Liver (tissue), 9 donors: Measurements from ENCODE around the gene LHPP. TPM values are rescaled to one million over a fixed set of nuclear protein-coding genes. Genes with fewer than 3 reads are reported as not detected.

Experiments used
- DNase-seq: peaks from one replicate; pipeline ENCODE4 v3.0.0-alpha.2; 2017; ENCODE audit warnings: low spot score
- H3K27ac ChIP-seq, 2 donors: one replicate each; pipeline ENCODE4 v1.7.0; 2013; ENCODE audit warnings: inconsistent platforms in 2 of 2, low read length in 2 of 2, control low read depth in 1 of 2, low read depth in 1 of 2, mild to moderate bottlenecking in 1 of 2
- H3K27me3 ChIP-seq, 4 donors: one replicate each; pipeline versions ENCODE4 v1.6.1 to v1.7.0; 2013; ENCODE audit warnings: low read length in 3 of 4, inconsistent platforms in 1 of 4, mild to moderate bottlenecking in 1 of 4, moderate library complexity in 1 of 4; ENCODE audit not compliant: control insufficient read depth in 4 of 4, insufficient read depth in 4 of 4
- H3K36me3 ChIP-seq, 4 donors: one replicate each; pipeline versions ENCODE4 v1.6.1 to v1.7.0; 2013; ENCODE audit warnings: low read length in 3 of 4, mild to moderate bottlenecking in 3 of 4, low read depth in 1 of 4, moderate library complexity in 1 of 4; ENCODE audit not compliant: control insufficient read depth in 4 of 4, insufficient read depth in 3 of 4
- H3K4me1 ChIP-seq, 4 donors: one replicate each; pipeline versions ENCODE4 v1.6.1 to v1.7.0; 2013; ENCODE audit warnings: low read length in 3 of 4, mild to moderate bottlenecking in 3 of 4, moderate library complexity in 1 of 4; ENCODE audit not compliant: control insufficient read depth in 4 of 4, insufficient read depth in 4 of 4
- H3K4me3 ChIP-seq, 3 donors: one replicate each; pipeline versions ENCODE4 v1.6.1 to v1.7.0; 2013; ENCODE audit warnings: low read length in 3 of 3, control low read depth in 1 of 3, low read depth in 1 of 3, mild to moderate bottlenecking in 1 of 3
- H3K9ac ChIP-seq, 2 donors: one replicate each; pipeline ENCODE4 v1.7.0; 2013; ENCODE audit warnings: low read length in 2 of 2, mild to moderate bottlenecking in 2 of 2, moderate library complexity in 2 of 2, control low read depth in 1 of 2, low read depth in 1 of 2
- H3K9me3 ChIP-seq, 4 donors: one replicate each; pipeline versions ENCODE4 v1.6.1 to v1.7.0; 2013; ENCODE audit warnings: low read length in 3 of 4; ENCODE audit not compliant: control insufficient read depth in 4 of 4
- EGR1 ChIP-seq, 2 donors: IDR thresholded peaks; 2 replicates each; pipeline ENCODE4 v1.6.1; 2016 to 2018; ENCODE audit warnings: antibody characterized with exemption in 2 of 2, low read depth in 2 of 2
- FOXA1 ChIP-seq: IDR thresholded peaks from 2 replicates; pipeline ENCODE4 v1.6.1; 2016; ENCODE audit warnings: antibody characterized with exemption
- FOXA2 ChIP-seq: IDR thresholded peaks from 2 replicates; pipeline ENCODE4 v1.6.1; 2016; ENCODE audit warnings: antibody characterized with exemption
- GABPA ChIP-seq, 2 donors: IDR thresholded peaks in 1 of 2; conservative IDR thresholded peaks in 1 of 2; 2 replicates each; pipeline ENCODE4 v1.6.1; 2016; ENCODE audit warnings: antibody characterized with exemption in 2 of 2, mild to moderate bottlenecking in 1 of 2, moderate library complexity in 1 of 2
- HNF4A ChIP-seq, 2 donors: conservative IDR thresholded peaks; 2 replicates each; pipeline ENCODE4 v1.6.1; 2016; ENCODE audit warnings: antibody characterized with exemption in 2 of 2, mild to moderate bottlenecking in 2 of 2
- HNF4G ChIP-seq: IDR thresholded peaks from 2 replicates; pipeline ENCODE4 v1.6.1; 2016; ENCODE audit warnings: antibody characterized with exemption
- JUND ChIP-seq, 2 donors: IDR thresholded peaks; 2 replicates each; pipeline ENCODE4 v1.6.1; 2016; ENCODE audit warnings: antibody characterized with exemption in 2 of 2
- NR2F2 ChIP-seq: IDR thresholded peaks from 2 replicates; pipeline ENCODE4 v1.6.1; 2016; ENCODE audit warnings: antibody characterized with exemption
- RAD21 ChIP-seq, 2 donors: IDR thresholded peaks; 2 replicates each; pipeline ENCODE4 v1.6.1; 2016; ENCODE audit warnings: antibody characterized with exemption in 2 of 2, mild to moderate bottlenecking in 2 of 2
- RXRA ChIP-seq, 2 donors: IDR thresholded peaks; 2 replicates each; pipeline ENCODE4 v1.6.1; 2017 to 2018; ENCODE audit warnings: antibody characterized with exemption in 2 of 2, mild to moderate bottlenecking in 1 of 2
- SP1 ChIP-seq: IDR thresholded peaks from 2 replicates; pipeline ENCODE4 v1.6.1; 2018; ENCODE audit warnings: antibody characterized with exemption, mild to moderate bottlenecking
- TAF1 ChIP-seq: conservative IDR thresholded peaks from 2 replicates; pipeline ENCODE4 v1.6.1; 2016; ENCODE audit warnings: antibody characterized with exemption, mild to moderate bottlenecking
- YY1 ChIP-seq: IDR thresholded peaks from 2 replicates; pipeline ENCODE4 v1.6.1; 2016; ENCODE audit warnings: antibody characterized with exemption, mild to moderate bottlenecking
- WGBS: extraction: QIAGEN DNeasy Blood & Tissue Kit; methylation state at CpG from one replicate; pipeline ENCODE4 v1.1.7; 2013; 5-methylcytosine and 5-hydroxymethylcytosine counted together
- polyA plus RNA-seq, 2 donors: library from polyadenylated mRNA; stranded (reverse) in 1 of 2; unstranded in 1 of 2; fragments of 200-250 nt in 1 of 2; fragments of >200 nt in 1 of 2; fragmentation: Nextera tagmentation in 1 of 2; extraction: Ambion mirVana in 1 of 2; gene quantifications; one replicate each; pipeline versions ENCODE4 v1.2.1 to v1.2.3, GENCODE V29; 2013 to 2015
- total RNA-seq, 2 donors: library from RNA; depleted of rRNA; stranded (reverse); fragments of >200 nt; gene quantifications; one replicate each; pipeline ENCODE4 v1.2.3, GENCODE V29; 2014
- TF ChIP-seq, protein P1 (sequence below): IDR thresholded peaks from 2 replicates; pipeline ENCODE4 v1.6.1; 2016; ENCODE audit warnings: antibody characterized with exemption
- TF ChIP-seq, protein P2 (sequence below): IDR thresholded peaks from 2 replicates; pipeline ENCODE4 v1.6.1; 2016; ENCODE audit warnings: antibody characterized with exemption
- TF ChIP-seq, protein P3 (sequence below): IDR thresholded peaks from 2 replicates; pipeline ENCODE4 v1.6.1; 2016; ENCODE audit warnings: antibody characterized with exemption
- TF ChIP-seq, protein P4 (sequence below): fragments of 150-350 bp; IDR thresholded peaks from 2 replicates; pipeline ENCODE4 v1.5.1; 2017; ENCODE audit warnings: improper control_type of control experiment, low read depth, low read length; ENCODE audit not compliant: missing input control
- donor health status: healthy.
- donor health status: healthy.
- donor health status: healthy.
- donor health status: healthy.
- donor health status: healthy.

Gene LHPP
- total and polyA plus RNA-seq, 4 donors = 15.9 to 39.9 (median 26.2) TPM

DNA sequence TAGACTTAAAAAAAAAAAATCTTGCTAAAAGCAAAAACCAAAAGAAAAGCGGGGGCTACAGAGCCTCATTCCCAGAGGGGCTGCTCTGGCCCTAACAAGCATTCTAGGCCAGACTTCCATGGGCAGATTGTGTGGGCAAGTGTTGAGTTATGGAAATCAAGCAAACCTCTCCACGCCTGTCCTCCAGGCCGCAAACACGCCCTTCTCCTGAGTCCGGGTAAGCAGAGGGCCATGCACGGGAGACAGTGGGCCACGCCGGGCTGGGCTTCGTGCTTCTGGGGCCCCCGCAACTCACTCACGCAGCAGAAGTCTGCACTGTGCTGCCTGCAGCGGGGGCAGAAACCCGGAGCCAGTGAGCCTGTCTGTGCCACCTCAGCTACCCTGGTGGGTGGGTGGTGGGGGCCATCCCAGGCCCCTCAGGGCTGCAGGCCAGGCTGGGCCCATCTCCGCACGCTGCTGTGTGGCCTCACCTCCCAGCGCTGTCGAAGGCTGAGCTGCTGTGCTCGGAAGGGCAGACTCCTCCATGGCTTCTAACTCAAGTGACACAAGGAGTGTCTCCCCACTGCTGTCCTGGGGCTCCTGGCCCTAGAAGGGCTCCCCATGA lies 156.9 kb downstream of the LHPP start:
- H3K27ac ChIP-seq = no peak overlapping the region
- no peak for DNase-seq
- no peaks in the 10 kb centered on the region for H3K4me1 ChIP-seq
- H3K27me3 ChIP-seq = no peaks in the 10 kb centered on the region
- peaks cover 0 to 4% (median 2%) of the 10 kb centered on the region in 4 donors for H3K36me3 ChIP-seq
- no peak overlapping the region for H3K9ac ChIP-seq
- WGBS = 94% methylated on average over 18 of the region's 18 CpGs
- no peak overlapping the region for H3K4me3 ChIP-seq
- H3K9me3 ChIP-seq = no peaks in the 10 kb centered on the region
- no peak for TF ChIP-seq FOXA2
- TF ChIP-seq FOXA1 = no peak
- TF ChIP-seq, protein P1, sequence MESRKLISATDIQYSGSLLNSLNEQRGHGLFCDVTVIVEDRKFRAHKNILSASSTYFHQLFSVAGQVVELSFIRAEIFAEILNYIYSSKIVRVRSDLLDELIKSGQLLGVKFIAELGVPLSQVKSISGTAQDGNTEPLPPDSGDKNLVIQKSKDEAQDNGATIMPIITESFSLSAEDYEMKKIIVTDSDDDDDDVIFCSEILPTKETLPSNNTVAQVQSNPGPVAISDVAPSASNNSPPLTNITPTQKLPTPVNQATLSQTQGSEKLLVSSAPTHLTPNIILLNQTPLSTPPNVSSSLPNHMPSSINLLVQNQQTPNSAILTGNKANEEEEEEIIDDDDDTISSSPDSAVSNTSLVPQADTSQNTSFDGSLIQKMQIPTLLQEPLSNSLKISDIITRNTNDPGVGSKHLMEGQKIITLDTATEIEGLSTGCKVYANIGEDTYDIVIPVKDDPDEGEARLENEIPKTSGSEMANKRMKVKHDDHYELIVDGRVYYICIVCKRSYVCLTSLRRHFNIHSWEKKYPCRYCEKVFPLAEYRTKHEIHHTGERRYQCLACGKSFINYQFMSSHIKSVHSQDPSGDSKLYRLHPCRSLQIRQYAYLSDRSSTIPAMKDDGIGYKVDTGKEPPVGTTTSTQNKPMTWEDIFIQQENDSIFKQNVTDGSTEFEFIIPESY = no peak
- TF ChIP-seq, protein P2, sequence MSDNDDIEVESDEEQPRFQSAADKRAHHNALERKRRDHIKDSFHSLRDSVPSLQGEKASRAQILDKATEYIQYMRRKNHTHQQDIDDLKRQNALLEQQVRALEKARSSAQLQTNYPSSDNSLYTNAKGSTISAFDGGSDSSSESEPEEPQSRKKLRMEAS = no peak
- TF ChIP-seq, protein P3, sequence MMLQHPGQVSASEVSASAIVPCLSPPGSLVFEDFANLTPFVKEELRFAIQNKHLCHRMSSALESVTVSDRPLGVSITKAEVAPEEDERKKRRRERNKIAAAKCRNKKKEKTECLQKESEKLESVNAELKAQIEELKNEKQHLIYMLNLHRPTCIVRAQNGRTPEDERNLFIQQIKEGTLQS = no peak
- TF ChIP-seq HNF4A (conservative IDR thresholded peaks at IDR 0.05) = no peak

DNA sequence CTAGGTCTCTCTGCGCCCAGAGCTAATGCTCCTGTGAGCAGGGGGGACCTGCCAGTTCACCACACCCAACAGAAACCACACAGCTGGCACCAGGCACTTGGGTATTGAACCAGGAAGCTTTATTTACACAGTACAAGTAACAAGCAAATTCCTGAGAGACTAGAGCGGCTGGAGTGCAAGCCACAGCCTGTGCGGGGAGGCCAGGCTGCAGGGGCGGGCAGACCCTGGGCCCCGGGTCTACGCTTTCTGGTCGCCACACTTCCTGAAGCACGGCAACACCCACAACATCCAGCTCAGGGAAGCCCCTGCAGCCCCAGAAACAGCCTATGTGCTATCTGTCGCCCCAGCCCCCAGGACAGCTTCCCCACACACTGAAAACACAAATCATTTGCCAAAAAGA lies 157.6 kb downstream of the LHPP start:
- TF ChIP-seq YY1 = no peak
- no peak for TF ChIP-seq HNF4A (conservative IDR thresholded peaks at IDR 0.05)
- no peak for TF ChIP-seq NR2F2
- TF ChIP-seq, protein P3 = no peak
- no peak for TF ChIP-seq HNF4G
- TF ChIP-seq, protein P2 = no peak
- TF ChIP-seq FOXA2 = no peak
- no peak for TF ChIP-seq FOXA1
- TF ChIP-seq, protein P4, sequence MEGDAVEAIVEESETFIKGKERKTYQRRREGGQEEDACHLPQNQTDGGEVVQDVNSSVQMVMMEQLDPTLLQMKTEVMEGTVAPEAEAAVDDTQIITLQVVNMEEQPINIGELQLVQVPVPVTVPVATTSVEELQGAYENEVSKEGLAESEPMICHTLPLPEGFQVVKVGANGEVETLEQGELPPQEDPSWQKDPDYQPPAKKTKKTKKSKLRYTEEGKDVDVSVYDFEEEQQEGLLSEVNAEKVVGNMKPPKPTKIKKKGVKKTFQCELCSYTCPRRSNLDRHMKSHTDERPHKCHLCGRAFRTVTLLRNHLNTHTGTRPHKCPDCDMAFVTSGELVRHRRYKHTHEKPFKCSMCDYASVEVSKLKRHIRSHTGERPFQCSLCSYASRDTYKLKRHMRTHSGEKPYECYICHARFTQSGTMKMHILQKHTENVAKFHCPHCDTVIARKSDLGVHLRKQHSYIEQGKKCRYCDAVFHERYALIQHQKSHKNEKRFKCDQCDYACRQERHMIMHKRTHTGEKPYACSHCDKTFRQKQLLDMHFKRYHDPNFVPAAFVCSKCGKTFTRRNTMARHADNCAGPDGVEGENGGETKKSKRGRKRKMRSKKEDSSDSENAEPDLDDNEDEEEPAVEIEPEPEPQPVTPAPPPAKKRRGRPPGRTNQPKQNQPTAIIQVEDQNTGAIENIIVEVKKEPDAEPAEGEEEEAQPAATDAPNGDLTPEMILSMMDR = no peak
- TF ChIP-seq RAD21 (IDR thresholded peaks at IDR 0.05) = no peak
- no peak for TF ChIP-seq RXRA (IDR thresholded peaks at IDR 0.05)
- TF ChIP-seq SP1 = no peak
- no peak for TF ChIP-seq EGR1 (IDR thresholded peaks at IDR 0.05; ENCODE audit: low read depth in 2 of 2)
- TF ChIP-seq GABPA (IDR thresholded peaks at IDR 0.05 in 1 of 2, conservative IDR thresholded peaks at IDR 0.05 in 1 of 2) = no peak
- TF ChIP-seq, protein P1 = no peak
- no peak for TF ChIP-seq JUND (IDR thresholded peaks at IDR 0.05)
- TF ChIP-seq TAF1 = no peak
- DNase-seq = no peak
- Histone ChIP-seq H3K9me3 (no peaks in the 10 kb centered on the region), H3K27ac (no peak overlapping the region), H3K4me3 (no peak overlapping the region), H3K36me3 (peaks cover 0 to 4% (median 2%) of the 10 kb centered on the region in 4 donors), H3K27me3 (no peaks in the 10 kb centered on the region), H3K4me1 (no peaks in the 10 kb centered on the region), H3K9ac (no peak overlapping the region)
- WGBS = 76% methylated on average over 9 of the region's 9 CpGs
